Loucy (cell line): ENCODE data around the gene ZNF365.

Experiments
- H2AFZ ChIP-seq: fragments of 200-600 bp; sonication (generic); 2 replicates; pipeline ENCODE4 v1.6.0; 2016; ENCODE audit warnings: antibody characterized with exemption, mild to moderate bottlenecking, low read length, moderate library complexity
- H3F3A ChIP-seq: fragments of 200-600 bp; 2 replicates; pipeline ENCODE4 v1.6.0; 2016; ENCODE audit warnings: antibody characterized with exemption, low read depth, mild to moderate bottlenecking
- H3K27me3 ChIP-seq: fragments of 200-600 bp; sonication (generic); 2 replicates; pipeline ENCODE4 v1.6.1; 2014; ENCODE audit warnings: low read length, mild to moderate bottlenecking; ENCODE audit not compliant: insufficient read depth, poor library complexity, severe bottlenecking
- H3K36me3 ChIP-seq: fragments of 200-600 bp; sonication (generic); 2 replicates; pipeline ENCODE4 v1.6.1; 2016; ENCODE audit warnings: low read length; ENCODE audit not compliant: insufficient read depth
- H3K4me1 ChIP-seq: fragments of 200-600 bp; sonication (generic); 2 replicates; pipeline ENCODE4 v1.5.1; 2014; ENCODE audit warnings: low read length, mild to moderate bottlenecking; ENCODE audit not compliant: insufficient read depth, poor library complexity, severe bottlenecking
- H3K4me2 ChIP-seq: fragments of 200-600 bp; sonication (generic); 2 replicates; pipeline ENCODE4 v1.6.0; 2014; ENCODE audit warnings: antibody characterized with exemption, low read length, low read depth, mild to moderate bottlenecking; ENCODE audit not compliant: poor library complexity, severe bottlenecking
- H3K4me3 ChIP-seq: fragments of 200-600 bp; sonication (generic); 2 replicates; pipeline ENCODE4 v1.5.1; 2014; ENCODE audit warnings: low read length, mild to moderate bottlenecking, mixed read lengths; ENCODE audit not compliant: poor library complexity, severe bottlenecking
- H3K79me2 ChIP-seq: fragments of 200-600 bp; sonication (generic); 2 replicates; pipeline ENCODE4 v1.6.1; 2014; ENCODE audit warnings: low read length; ENCODE audit not compliant: insufficient read depth
- H3K9ac ChIP-seq: fragments of 200-600 bp; sonication (generic); 2 replicates; pipeline ENCODE4 v1.6.0; 2014; ENCODE audit warnings: mild to moderate bottlenecking, low read depth, low read length, moderate library complexity; ENCODE audit not compliant: poor library complexity, severe bottlenecking
- H3K9me2 ChIP-seq: fragments of 200-600 bp; sonication (generic); replicated peaks from 2 replicates; pipeline ENCODE4 v1.6.1; 2016; ENCODE audit warnings: low read depth, low read length, mixed read lengths
- H3K9me3 ChIP-seq: fragments of 200-600 bp; sonication (generic); 2 replicates; pipeline ENCODE4 v1.6.1; 2014; ENCODE audit warnings: mild to moderate bottlenecking, antibody characterized with exemption, low read length, low read depth; ENCODE audit not compliant: insufficient read depth
- H4K20me1 ChIP-seq: fragments of 200-600 bp; sonication (generic); 2 replicates; pipeline ENCODE4 v1.6.0; 2014; ENCODE audit warnings: antibody characterized with exemption, low read length, mild to moderate bottlenecking; ENCODE audit not compliant: insufficient read depth, poor library complexity, severe bottlenecking
- EZH2phosphoT487 ChIP-seq: fragments of 200-600 bp; IDR thresholded peaks from 2 replicates; pipeline ENCODE4 v1.6.1; 2018; ENCODE audit warnings: antibody characterized with exemption, mild to moderate bottlenecking, moderate library complexity, borderline replicate concordance
- TF ChIP-seq, protein P1 (sequence below): fragments of 200-600 bp; sonication (generic); conservative IDR thresholded peaks from 2 replicates; pipeline ENCODE4 v1.5.1; 2014; ENCODE audit warnings: mild to moderate bottlenecking, antibody characterized with exemption, low read length

The ZNF365 gene

DNA sequence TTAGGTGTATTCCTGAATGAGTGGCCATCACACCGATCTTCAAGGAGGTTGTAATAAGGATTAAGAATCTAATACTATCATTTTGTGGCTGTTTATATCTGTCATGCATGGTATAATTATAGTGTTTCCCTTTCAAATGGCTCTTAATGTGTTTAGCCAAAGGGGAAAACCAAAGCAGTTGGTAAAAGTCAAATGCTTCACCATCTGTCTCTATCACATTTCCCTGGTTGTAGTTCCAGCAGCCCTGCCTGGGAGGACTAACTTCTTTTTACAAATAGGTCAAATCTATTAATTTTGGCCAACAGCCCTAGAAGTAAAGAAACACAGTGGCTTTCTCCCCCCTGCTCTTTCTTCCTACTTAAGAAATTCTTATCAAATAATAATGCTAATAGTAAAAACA lies 56.7 kb downstream of the ZNF365 start:
- H3K4me1 ChIP-seq: no peaks in the 10 kb centered on the region
- no peak overlapping the region for H3K4me2 ChIP-seq
- H3K9ac ChIP-seq: no peak overlapping the region
- no peaks in the 10 kb centered on the region for H4K20me1 ChIP-seq
- H3F3A ChIP-seq: no peaks in the 10 kb centered on the region
- no peaks in the 10 kb centered on the region for H3K79me2 ChIP-seq
- H3K27me3 ChIP-seq: no peaks in the 10 kb centered on the region
- TF ChIP-seq, protein P1, sequence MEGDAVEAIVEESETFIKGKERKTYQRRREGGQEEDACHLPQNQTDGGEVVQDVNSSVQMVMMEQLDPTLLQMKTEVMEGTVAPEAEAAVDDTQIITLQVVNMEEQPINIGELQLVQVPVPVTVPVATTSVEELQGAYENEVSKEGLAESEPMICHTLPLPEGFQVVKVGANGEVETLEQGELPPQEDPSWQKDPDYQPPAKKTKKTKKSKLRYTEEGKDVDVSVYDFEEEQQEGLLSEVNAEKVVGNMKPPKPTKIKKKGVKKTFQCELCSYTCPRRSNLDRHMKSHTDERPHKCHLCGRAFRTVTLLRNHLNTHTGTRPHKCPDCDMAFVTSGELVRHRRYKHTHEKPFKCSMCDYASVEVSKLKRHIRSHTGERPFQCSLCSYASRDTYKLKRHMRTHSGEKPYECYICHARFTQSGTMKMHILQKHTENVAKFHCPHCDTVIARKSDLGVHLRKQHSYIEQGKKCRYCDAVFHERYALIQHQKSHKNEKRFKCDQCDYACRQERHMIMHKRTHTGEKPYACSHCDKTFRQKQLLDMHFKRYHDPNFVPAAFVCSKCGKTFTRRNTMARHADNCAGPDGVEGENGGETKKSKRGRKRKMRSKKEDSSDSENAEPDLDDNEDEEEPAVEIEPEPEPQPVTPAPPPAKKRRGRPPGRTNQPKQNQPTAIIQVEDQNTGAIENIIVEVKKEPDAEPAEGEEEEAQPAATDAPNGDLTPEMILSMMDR: no peak
- no peak for TF ChIP-seq EZH2phosphoT487
- no peak overlapping the region for H3K4me3 ChIP-seq
- no peak overlapping the region for H2AFZ ChIP-seq
- H3K36me3 ChIP-seq: no peaks in the 10 kb centered on the region
- no peaks in the 10 kb centered on the region for H3K9me2 ChIP-seq
- H3K9me3 ChIP-seq: no peaks in the 10 kb centered on the region

DNA sequence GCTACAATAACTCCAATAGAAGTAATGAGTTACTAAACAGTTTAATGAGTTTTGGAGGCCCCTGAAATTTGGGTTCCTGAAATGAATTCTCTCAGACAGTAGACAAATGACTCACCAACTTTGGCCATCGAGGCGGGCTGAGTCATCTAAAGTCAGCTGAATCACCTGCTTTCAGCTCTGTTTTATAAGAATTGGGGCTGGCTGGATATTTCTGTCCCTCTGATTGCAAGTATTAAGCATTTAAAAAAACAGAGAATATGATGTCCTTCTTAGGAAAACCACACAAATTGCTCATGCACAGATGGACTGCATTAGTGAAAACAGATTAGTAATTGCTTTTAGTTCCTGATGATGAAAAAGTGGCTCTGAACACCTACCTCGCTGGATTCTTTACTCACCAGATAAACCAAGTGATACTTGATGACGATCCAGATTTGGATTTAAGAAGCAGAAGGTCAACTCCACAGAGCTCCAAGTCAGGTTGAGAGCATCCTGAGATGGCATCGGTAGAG lies 59.1 kb downstream of the ZNF365 start:
- Histone ChIP-seq H3F3A (no peaks in the 10 kb centered on the region), H4K20me1 (no peaks in the 10 kb centered on the region), H3K9ac (no peak overlapping the region), H2AFZ (no peak overlapping the region), H3K4me3 (no peak overlapping the region), H3K36me3 (no peaks in the 10 kb centered on the region), H3K9me2 (no peaks in the 10 kb centered on the region), H3K9me3 (no peaks in the 10 kb centered on the region), H3K4me2 (no peak overlapping the region), H3K4me1 (no peaks in the 10 kb centered on the region), H3K79me2 (no peaks in the 10 kb centered on the region), H3K27me3 (no peaks in the 10 kb centered on the region)
- TF ChIP-seq, protein P1: no peak
- no peak for TF ChIP-seq EZH2phosphoT487

DNA sequence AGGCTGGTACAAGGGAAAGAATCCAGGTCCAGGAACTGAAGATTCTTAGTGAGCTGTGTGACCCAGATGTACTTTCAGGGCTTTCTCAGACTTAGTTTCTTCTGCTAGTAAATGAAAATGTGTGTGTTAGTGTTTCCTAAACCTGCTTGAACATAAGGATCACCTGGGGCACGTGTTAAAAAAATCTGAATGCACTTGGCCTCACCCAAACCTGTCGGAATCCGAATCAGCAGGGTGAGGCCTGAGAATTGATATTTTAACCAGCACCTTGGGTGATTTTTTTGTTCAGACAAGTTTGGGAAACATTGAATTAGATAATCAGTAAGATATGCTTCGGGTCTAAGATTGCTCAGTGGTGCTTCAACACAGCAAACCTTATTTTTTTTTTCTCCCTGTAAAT lies 59.7 kb downstream of the ZNF365 start:
- Histone ChIP-seq H3K4me2 (no peak overlapping the region), H3K36me3 (no peaks in the 10 kb centered on the region), H3K9ac (no peak overlapping the region), H3F3A (no peaks in the 10 kb centered on the region), H3K9me3 (no peaks in the 10 kb centered on the region), H3K9me2 (no peaks in the 10 kb centered on the region), H3K27me3 (no peaks in the 10 kb centered on the region), H3K4me3 (no peak overlapping the region), H3K79me2 (no peaks in the 10 kb centered on the region), H4K20me1 (no peaks in the 10 kb centered on the region), H2AFZ (no peak overlapping the region), H3K4me1 (no peaks in the 10 kb centered on the region)
- TF ChIP-seq, protein P1: no peak
- TF ChIP-seq EZH2phosphoT487: no peak
